SK-N-DZ (cell line): ENCODE results near the gene SLC4A1AP. TPM values are rescaled to one million over a fixed set of nuclear protein-coding genes. Genes with fewer than 3 reads are reported as not detected.
"Not testable (repeated sequence)": the region's sequence is repeated elsewhere in the genome, so short reads cannot be mapped to it uniquely, and the experiment has no call there.

Source experiments
- DNase-seq: peaks from one replicate; pipeline ENCODE4 v3.0.0-alpha.2; 2015; ENCODE audit warnings: low spot score
- polyA plus RNA-seq, 2 experiments: library from polyadenylated mRNA; depleted of rRNA; stranded (reverse); fragments of >200 nt; gene quantifications; 2 replicates each; pipeline ENCODE4 v1.2.3, GENCODE V29; 2014

The SLC4A1AP gene, protein sequence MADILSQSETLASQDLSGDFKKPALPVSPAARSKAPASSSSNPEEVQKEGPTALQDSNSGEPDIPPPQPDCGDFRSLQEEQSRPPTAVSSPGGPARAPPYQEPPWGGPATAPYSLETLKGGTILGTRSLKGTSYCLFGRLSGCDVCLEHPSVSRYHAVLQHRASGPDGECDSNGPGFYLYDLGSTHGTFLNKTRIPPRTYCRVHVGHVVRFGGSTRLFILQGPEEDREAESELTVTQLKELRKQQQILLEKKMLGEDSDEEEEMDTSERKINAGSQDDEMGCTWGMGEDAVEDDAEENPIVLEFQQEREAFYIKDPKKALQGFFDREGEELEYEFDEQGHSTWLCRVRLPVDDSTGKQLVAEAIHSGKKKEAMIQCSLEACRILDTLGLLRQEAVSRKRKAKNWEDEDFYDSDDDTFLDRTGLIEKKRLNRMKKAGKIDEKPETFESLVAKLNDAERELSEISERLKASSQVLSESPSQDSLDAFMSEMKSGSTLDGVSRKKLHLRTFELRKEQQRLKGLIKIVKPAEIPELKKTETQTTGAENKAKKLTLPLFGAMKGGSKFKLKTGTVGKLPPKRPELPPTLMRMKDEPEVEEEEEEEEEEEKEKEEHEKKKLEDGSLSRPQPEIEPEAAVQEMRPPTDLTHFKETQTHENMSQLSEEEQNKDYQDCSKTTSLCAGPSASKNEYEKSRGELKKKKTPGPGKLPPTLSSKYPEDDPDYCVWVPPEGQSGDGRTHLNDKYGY
- polyA plus RNA-seq (2014; cell fraction: cytosol; rRNA removed), result 22.4 and 24.3 TPM in 2 replicates
- polyA plus RNA-seq (2014; cell fraction: nucleus; rRNA removed), result 19.9 and 20.8 TPM in 2 replicates

- DNase-seq, result peak; percentile 86
Observed at GRCh38 chr2:27663285-27664153, at the start of gene SLC4A1AP, which contains the start of gene SUPT7L. Gene SLC4A1AP, plus strand, starts transcription at chr2:27663889. Its CDS starts 26 bp downstream, at chr2:27663915. Gene SUPT7L, minus strand, starts transcription at chr2:27663614. Its CDS starts 1,422 bp downstream, at chr2:27662192.

GRCh38 chr2:27613985-27614384 is 49.7 kb upstream of the SLC4A1AP start:
- no peak for DNase-seq

DNA sequence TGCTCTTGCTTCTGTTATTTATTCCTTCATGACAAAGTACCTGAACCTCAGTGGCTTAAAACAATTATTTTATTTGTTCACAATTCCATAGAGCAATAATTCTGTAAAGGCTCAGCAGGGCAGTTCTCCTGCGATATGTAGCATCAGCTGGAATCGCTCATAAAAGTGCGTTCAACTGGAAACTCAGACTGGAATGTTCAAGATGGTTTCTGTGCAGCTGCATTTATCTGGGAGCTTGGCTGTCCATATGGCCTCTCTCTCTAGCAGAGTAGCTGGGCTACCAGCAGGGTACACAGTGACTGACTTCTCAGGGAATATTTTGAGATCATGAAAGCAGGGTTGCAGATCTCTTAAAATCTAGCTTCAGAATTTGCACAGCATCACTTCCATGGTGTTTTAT is 48.4 kb upstream of the SLC4A1AP start:
- no peak for DNase-seq

DNA sequence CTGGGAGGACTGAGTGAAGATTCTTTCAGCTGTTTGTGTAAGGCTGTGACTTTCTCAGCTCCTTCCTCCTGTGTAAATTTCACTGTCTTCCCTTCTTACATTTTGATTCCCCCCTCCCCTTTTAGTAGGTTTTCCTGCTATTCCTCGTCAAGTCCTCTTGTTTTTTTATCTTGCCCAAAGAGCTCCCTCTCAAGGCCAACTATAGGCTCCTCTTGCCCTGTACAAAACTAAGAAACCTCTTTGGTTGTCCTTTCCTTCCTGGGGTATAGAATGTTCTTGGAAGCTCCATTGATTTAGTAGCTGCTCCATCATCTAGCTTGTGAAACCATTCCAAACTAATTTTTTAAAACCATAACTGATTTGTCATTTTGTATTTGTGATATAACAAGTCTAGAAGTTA is 42.2 kb upstream of the SLC4A1AP start:
- DNase-seq, result no peak

DNA sequence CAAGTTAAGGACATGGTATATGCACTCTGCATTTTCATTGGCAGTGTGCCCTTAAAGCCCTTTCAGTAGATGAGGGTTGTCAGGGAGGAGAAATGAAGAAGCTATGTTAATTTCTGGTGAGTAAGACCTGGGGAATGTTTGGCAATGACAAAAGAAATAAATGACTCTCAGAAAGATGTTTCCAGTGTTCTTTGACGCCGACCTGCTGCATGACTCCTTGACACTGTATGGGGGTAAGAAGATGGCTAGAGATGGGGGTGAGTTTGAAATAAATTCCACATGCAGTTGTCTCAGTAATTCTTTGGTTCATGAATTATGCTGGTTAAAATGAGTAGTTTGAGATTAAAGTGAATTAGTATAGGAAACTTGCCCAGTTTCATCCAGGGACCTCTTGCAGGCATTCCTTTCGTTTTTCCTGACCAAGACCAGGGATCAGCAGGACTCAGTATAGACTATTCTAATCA is 40.7 kb upstream of the SLC4A1AP start:
- DNase-seq, result no peak

DNA sequence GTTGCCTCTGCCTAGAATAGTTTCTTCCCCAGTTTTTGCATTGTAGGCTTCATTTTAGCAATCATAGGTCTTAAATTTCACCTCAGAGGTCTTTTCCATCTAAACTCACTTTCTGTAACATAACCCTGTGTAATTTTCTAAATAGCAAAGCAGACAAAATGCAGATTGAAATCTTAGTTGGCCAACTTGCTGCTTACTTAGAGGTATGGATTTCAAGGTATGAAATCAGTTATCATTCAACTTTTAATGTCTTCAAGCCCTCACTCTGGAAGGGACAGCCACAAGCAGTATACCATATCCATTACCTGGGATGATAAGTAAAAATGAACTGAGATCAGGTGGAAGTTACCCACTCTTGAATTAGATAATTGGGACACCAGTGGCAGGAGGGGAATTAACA is 38.7 kb upstream of the SLC4A1AP start:
- DNase-seq, result no peak

- DNase-seq, result not testable (repeated sequence)
Observed at GRCh38 chr2:27626323-27626722, 37.4 kb upstream of the SLC4A1AP start.

DNA sequence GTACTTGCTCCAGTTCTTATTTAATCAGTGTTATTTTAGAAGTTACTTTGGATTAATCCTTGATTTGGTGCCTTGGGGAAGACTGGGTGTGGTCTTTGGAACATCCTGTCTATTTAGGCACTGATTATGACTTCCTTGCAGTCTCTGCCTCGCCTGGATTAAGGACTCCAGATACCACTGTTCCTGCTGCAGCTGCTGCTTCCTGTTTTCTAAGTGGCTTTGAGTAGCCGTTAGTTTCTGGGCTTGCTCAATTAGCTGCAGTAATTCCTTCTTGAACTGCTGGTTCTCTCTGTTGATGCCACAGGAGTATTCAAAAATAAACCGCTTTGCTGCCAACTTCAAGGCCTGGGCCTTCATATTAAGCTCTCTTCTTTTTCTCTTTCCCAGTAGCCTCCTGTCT is 36.8 kb upstream of the SLC4A1AP start:
- DNase-seq, result not testable (repeated sequence)

DNA sequence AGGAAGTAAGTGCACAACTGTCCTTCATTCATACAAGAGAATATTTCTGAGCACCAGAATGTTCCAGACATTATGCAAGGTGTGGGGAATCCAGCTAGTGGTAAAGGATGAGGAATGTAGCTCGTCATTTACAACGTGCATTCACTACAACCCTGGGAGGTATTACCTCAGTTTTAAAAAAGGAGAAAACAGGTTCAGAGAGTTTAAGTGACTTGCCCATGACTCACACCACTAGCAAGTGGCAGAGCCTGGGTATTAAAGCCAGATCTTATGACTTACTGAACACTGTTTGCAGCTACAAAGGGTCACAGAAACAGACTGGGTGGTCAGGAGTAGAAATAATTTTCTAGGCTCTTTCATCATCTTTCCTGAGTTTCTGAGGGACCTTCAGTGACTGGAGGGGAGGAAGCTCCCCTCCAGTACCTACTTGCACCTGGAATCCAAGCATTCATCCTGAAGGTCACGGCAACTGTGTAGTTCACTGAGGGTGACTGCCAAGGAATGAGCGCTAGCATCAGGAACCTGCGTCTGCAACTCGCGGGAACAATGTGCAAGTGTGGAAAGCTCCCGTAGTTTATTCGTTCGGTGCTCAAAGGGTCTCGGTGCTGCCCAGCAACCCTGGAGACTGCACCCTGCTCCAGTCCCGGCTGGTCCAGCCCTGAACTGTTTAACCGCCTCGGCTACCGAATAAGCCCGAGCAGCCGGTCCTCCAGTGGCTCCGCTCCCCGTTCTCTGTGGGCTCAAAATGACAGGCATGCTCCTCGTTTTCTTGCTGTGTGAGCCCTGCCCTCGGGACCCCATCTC is 35.5 kb upstream of the SLC4A1AP start:
- no peak for DNase-seq

- peak; percentile 69 for DNase-seq
Observed at GRCh38 chr2:27628767-27629709, 34.7 kb upstream of the SLC4A1AP start, which contains the start of the genes CCDC121 and GPN1. Gene CCDC121, minus strand, starts transcription at chr2:27629012. Its CDS starts 1,213 bp downstream, at chr2:27627799. Gene GPN1, plus strand, starts transcription at chr2:27629050. Its CDS starts 9 bp downstream, at chr2:27629059.

- not testable (repeated sequence) for DNase-seq
Observed at GRCh38 chr2:27630257-27630656, 33.4 kb upstream of the SLC4A1AP start.

DNA sequence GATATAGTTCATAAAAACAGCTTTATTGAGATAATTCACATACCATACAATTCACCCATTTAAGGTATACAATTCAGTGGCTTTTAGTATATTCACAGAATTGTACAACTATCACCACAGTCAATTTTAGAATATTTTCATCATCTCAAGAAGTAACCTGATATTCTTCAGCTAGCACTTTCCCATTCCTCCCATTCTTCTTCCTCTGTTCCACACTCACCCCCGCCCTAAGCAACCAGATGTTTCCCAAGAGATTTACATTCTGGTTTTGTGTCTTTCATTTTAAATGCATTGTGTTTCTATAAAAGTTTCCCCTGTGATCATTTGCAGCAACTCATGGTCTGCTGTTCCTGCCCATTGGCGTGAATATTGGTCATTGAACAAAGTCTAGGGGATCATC is 29.4 kb upstream of the SLC4A1AP start:
- no peak for DNase-seq

DNA sequence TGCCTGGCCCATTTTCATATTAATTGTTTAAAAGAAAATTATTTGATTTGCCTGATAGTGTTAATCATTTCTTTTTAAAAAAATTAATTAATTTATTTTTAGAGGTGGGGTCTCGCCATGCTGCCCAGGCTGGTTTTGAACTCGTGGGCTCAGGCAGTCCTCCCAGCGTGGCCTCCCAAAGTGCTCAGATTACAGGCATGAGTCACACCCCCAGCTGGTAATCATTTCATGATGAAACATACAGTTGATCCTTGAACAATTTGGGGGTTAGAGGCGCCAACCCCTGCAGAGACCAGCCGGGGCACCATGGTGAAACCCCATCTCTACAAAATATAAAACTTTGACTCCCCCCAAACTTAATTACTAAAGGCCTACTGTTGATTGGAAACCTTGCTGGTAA is 26.9 kb upstream of the SLC4A1AP start:
- DNase-seq, result no peak

GRCh38 chr2:27638037-27638637 is 25.6 kb upstream of the SLC4A1AP start:
- no peak for DNase-seq

- DNase-seq, result no peak
Observed at GRCh38 chr2:27638709-27639108, 25.0 kb upstream of the SLC4A1AP start.

GRCh38 chr2:27640722-27641245 is 22.9 kb upstream of the SLC4A1AP start:
- no peak for DNase-seq

DNA sequence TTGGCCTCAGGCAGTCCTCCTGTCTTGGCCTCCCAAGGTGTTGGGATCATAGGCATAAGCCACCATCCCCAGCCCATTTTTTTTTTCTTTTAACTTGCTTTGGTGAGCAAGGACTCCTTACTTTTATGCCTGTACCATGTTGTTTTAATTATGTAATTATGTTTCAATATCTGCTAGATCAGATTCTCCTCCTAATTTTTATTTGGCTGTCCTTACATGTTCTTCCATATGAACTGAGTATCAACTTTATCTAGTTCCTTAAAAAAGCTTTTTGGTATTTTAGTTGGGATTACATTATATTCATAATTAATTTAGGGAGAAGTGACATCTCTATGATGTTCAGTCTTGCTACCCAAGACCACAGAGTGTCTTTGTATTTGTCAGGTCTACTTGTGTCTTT is 18.5 kb upstream of the SLC4A1AP start:
- DNase-seq, result no peak

- no peak for DNase-seq
Observed at GRCh38 chr2:27647289-27647688, 16.4 kb upstream of the SLC4A1AP start.

- DNase-seq, result no peak
Observed at GRCh38 chr2:27647737-27648136, 16.0 kb upstream of the SLC4A1AP start.
